A549 (cell line): ENCODE data around the gene COG5. TPM values are rescaled to one million over a fixed set of nuclear protein-coding genes. Genes with fewer than 3 reads are reported as not detected.

ENCODE experiments used
- ATAC-seq, 2 experiments: fragments of 200-7000 bp in 1 of 2; fragments of >200 bp in 1 of 2; cut with Nextera tagmentation in 1 of 2; cut with Tn5 transposase in 1 of 2; 3 replicates each; pipeline versions ENCODE4 v1.8.0 to v1.9.1; 2018 to 2020; ENCODE audit warnings: mild to moderate bottlenecking in 1 of 2, moderate library complexity in 1 of 2
- CTCF ChIA-PET: fragments of 300-600 bp; sonication (Branson Sonifier 250); formaldehyde crosslinking; extraction: SDS; loops from one replicate; lab custom pipeline; 2021; ENCODE audit warnings: antibody characterized with exemption, inconsistent platforms; lab: Yijun Ruan, JAX
- POLR2A ChIA-PET: fragments of 350-600 bp; formaldehyde crosslinking; extraction: SDS; loops from one replicate; lab custom pipeline; 2021; ENCODE audit warnings: antibody characterized with exemption, inconsistent platforms; lab: Yijun Ruan, JAX
- DNase-seq, 2 experiments: peaks; one replicate each; pipeline versions ENCODE4 v3.0.0 to v3.0.0-alpha.2; 2011 to 2016; ENCODE audit warnings: low read depth in 1 of 2, low spot score in 1 of 2
- FAIRE-seq: peaks from 2 replicates; lab custom pipeline; 2011; peaks lifted over from hg19 to GRCh38; lab: Jason Lieb, UNC
- H3K27ac ChIP-seq, 2 experiments: fragments of >200 bp; sonication (Bioruptor Twin); formaldehyde crosslinking; 3 replicates each; pipeline ENCODE4 v1.5.1; 2016 to 2017
- H3K4me1 ChIP-seq: fragments of >200 bp; sonication (Bioruptor Twin); formaldehyde crosslinking; 3 replicates; pipeline ENCODE4 v1.6.1; 2016
- H3K4me2 ChIP-seq: fragments of >200 bp; sonication (Bioruptor Twin); formaldehyde crosslinking; 3 replicates; pipeline ENCODE4 v1.6.1; 2016
- H3K4me3 ChIP-seq: fragments of >200 bp; sonication (Bioruptor Twin); formaldehyde crosslinking; 3 replicates; pipeline ENCODE4 v1.5.1; 2016
- H3K9me3 ChIP-seq: fragments of >200 bp; sonication (Bioruptor Twin); formaldehyde crosslinking; 3 replicates; pipeline ENCODE4 v1.6.1; 2016
- ATOH8 ChIP-seq: fragments of 250-450 bp; sonication (Bioruptor Pico); IDR thresholded peaks from 2 replicates; pipeline ENCODE4 v1.5.0; 2020; ENCODE audit warnings: low read depth, mild to moderate bottlenecking, moderate library complexity
- CTCF ChIP-seq: fragments of >200 bp; sonication (Bioruptor Twin); formaldehyde crosslinking; IDR thresholded peaks from 3 replicates; pipeline ENCODE4 v1.5.1; 2016
- E2F6 ChIP-seq: IDR thresholded peaks from 2 replicates; pipeline ENCODE4 v1.6.1; 2012; ENCODE audit warnings: low read depth, borderline replicate concordance
- EHF ChIP-seq: fragments of 250-450 bp; sonication (Bioruptor Pico); IDR thresholded peaks from 2 replicates; pipeline ENCODE4 v1.5.0; 2020; ENCODE audit warnings: mild to moderate bottlenecking
- EP300 ChIP-seq, 2 experiments: fragments of >200 bp; sonication (Bioruptor Twin); formaldehyde crosslinking; IDR thresholded peaks; 2 replicates in 1 of 2; 3 replicates in 1 of 2; pipeline ENCODE4 v1.6.1; 2016 to 2017
- HDAC2 ChIP-seq: fragments of 200-600 bp; sonication (generic); IDR thresholded peaks from 2 replicates; pipeline ENCODE4 v1.6.1; 2016
- HEYL ChIP-seq: fragments of 250-450 bp; sonication (Bioruptor Pico); IDR thresholded peaks from 2 replicates; pipeline ENCODE4 v1.8.0; 2021; ENCODE audit warnings: mild to moderate bottlenecking, moderate library complexity
- HOXB13 ChIP-seq: fragments of 250-450 bp; sonication (Bioruptor Pico); IDR thresholded peaks from 2 replicates; pipeline ENCODE4 v1.5.0; 2020; ENCODE audit warnings: low read depth, mild to moderate bottlenecking, moderate library complexity
- JUNB ChIP-seq: fragments of >200 bp; sonication (Bioruptor Twin); formaldehyde crosslinking; IDR thresholded peaks from 2 replicates; pipeline ENCODE4 v1.6.1; 2016
- KDM1A ChIP-seq: fragments of 200-600 bp; sonication (generic); IDR thresholded peaks from 2 replicates; pipeline ENCODE4 v1.6.1; 2016; ENCODE audit warnings: low read depth, mild to moderate bottlenecking
- MAFK ChIP-seq: fragments of 450-650 bp; IDR thresholded peaks from 2 replicates; pipeline ENCODE4 v1.6.1; 2014; ENCODE audit not compliant: partially characterized antibody
- MAX ChIP-seq: IDR thresholded peaks from 2 replicates; pipeline ENCODE4 v1.6.1; 2012
- NFE2L2 ChIP-seq: fragments of 150-350 bp; conservative IDR thresholded peaks from 2 replicates; pipeline ENCODE4 v1.6.1; 2014; ENCODE audit warnings: low read length
- POLR2A ChIP-seq: IDR thresholded peaks from 2 replicates; pipeline ENCODE4 v1.6.1; 2012; ENCODE audit warnings: mild to moderate bottlenecking, low read length
- POLR2AphosphoS2 ChIP-seq: conservative IDR thresholded peaks from 2 replicates; pipeline ENCODE4 v1.6.1; 2012; ENCODE audit warnings: low read length, improper control_type of control experiment, inconsistent platforms
- RARB ChIP-seq: fragments of 250-450 bp; sonication (Bioruptor Pico); IDR thresholded peaks from 2 replicates; pipeline ENCODE4 v1.8.0; 2021; ENCODE audit warnings: mild to moderate bottlenecking, moderate library complexity
- RCOR1 ChIP-seq: fragments of 150-350 bp; IDR thresholded peaks from 2 replicates; pipeline ENCODE4 v1.6.1; 2014; ENCODE audit warnings: antibody characterized with exemption, low read length, low read depth
- RNF2 ChIP-seq: fragments of 200-600 bp; sonication (generic); IDR thresholded peaks from 2 replicates; pipeline ENCODE4 v1.6.1; 2016; ENCODE audit warnings: low read depth, mild to moderate bottlenecking, antibody characterized with exemption, moderate library complexity, borderline replicate concordance
- SMC3 ChIP-seq: fragments of >200 bp; sonication (Bioruptor Twin); formaldehyde crosslinking; IDR thresholded peaks from 3 replicates; pipeline ENCODE4 v1.6.1; 2018; ENCODE audit warnings: inconsistent platforms
- TP53 ChIP-seq: fragments of 250-450 bp; sonication (Bioruptor Pico); IDR thresholded peaks from 2 replicates; pipeline ENCODE4 v1.5.0; 2021; ENCODE audit warnings: mild to moderate bottlenecking, moderate library complexity
- ZFP36 ChIP-seq: fragments of 450-650 bp; IDR thresholded peaks from 2 replicates; pipeline ENCODE4 v1.6.1; 2014; ENCODE audit warnings: borderline replicate concordance; ENCODE audit not compliant: partially characterized antibody
- WGBS: methylation state at CpG from one replicate; pipeline ENCODE4 v1.1.6; 2017; ENCODE audit errors: missing lambda C conversion rate; 5-methylcytosine and 5-hydroxymethylcytosine counted together
- polyA plus RNA-seq, 4 experiments: library from polyadenylated mRNA; depleted of rRNA in 3 of 4; stranded (reverse); fragments of >200 nt; fragmentation: RNase III in 1 of 4; extraction: RNeasy Plus Mini Kit Qiagen cat#74134 plus additional on column Dnase treatment in 1 of 4; gene quantifications; 2 replicates in 3 of 4; 3 replicates in 1 of 4; pipeline ENCODE4 v1.2.3, GENCODE V29; 2011 to 2017
- TF ChIP-seq, protein P1 (sequence below): fragments of 150-350 bp; IDR thresholded peaks from 2 replicates; pipeline ENCODE4 v1.6.1; 2014; ENCODE audit warnings: low read depth, mild to moderate bottlenecking, low read length

Gene COG5
- polyA plus RNA-seq, 2 of the 4 experiments (the other 2 are of a cell fraction) = 22.5 to 44.0 TPM

DNA sequence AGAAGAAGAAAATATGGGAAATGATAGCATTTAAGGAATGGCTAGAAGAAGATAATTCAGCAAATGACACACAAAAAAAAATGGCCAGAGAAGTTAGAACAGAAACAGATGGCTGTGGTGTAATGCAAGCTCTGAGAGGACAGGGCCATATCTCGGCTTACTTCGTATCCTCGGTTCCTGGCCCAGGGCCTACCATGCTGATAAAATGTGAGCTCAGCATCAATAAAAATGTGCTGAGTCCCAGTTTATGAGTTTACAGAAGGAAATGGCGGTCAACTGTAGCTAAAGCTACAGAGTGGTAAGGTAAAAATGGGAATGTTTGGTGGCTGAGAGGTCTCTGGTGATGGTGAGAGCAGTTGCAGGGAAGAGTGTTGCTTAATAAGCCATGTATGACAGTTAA lies 354.2 kb downstream of the COG5 start (continued):
- TF ChIP-seq MAX (no peak), JUNB (no peak), MAFK (no peak), POLR2A (no peak), RNF2 (no peak), ZFP36 (no peak), EP300 (IDR thresholded peaks at IDR 0.05) (no peak)

DNA sequence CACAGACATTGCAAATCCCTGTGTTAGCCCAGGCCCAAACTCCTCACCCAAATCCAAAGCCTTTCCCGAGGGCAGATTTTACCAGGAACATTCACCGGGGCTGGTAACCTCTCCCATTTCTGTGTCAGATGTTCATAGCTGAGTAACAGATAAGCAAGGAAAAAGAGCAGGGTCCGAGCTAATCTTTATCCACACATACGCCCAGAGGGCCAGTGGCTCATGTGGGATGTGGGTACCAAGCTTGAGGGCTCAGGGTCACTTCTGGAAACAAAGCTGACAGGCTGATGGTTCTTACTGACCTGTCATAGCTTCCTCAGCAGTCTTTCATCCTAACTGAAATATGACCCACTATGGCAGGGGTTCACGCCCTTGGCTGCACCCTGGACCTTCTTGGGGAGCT lies 355.2 kb downstream of the COG5 start:
- H3K4me3 ChIP-seq = no peak overlapping the region
- ATAC-seq = no peak
- no peak overlapping the region for H3K27ac ChIP-seq
- ChIA-PET POLR2A (no interaction called here), CTCF (interaction anchor here (1.0 to 3.5 kb wide), 4 partner anchors 10 to 666 kb away, joined by 3 to 8 read pairs (median 5); no protein-coding TSS in a partner anchor)
- TF ChIP-seq CTCF = no peak
- no peak for TF ChIP-seq NFE2L2
- no peak for TF ChIP-seq HEYL
- no peak for TF ChIP-seq KDM1A
- TF ChIP-seq POLR2AphosphoS2 = no peak
- TF ChIP-seq ZFP36 = no peak
- no peak for TF ChIP-seq SMC3
- TF ChIP-seq RARB (CRISPR knock-in tag) = no peak
- TF ChIP-seq HOXB13 (CRISPR knock-in tag) = no peak
- no peak for TF ChIP-seq TP53 (CRISPR knock-in tag)
- no peak for TF ChIP-seq RCOR1
- no peak for TF ChIP-seq EHF (CRISPR knock-in tag)
- TF ChIP-seq ATOH8 (CRISPR knock-in tag) = no peak
- TF ChIP-seq, protein P1, sequence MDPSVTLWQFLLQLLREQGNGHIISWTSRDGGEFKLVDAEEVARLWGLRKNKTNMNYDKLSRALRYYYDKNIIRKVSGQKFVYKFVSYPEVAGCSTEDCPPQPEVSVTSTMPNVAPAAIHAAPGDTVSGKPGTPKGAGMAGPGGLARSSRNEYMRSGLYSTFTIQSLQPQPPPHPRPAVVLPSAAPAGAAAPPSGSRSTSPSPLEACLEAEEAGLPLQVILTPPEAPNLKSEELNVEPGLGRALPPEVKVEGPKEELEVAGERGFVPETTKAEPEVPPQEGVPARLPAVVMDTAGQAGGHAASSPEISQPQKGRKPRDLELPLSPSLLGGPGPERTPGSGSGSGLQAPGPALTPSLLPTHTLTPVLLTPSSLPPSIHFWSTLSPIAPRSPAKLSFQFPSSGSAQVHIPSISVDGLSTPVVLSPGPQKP = no peak
- no peak for TF ChIP-seq E2F6
- DNase-seq = no peak
- H3K9me3 ChIP-seq = no peaks in the 10 kb centered on the region; the same call in 2 of the 3 replicates
- no peak overlapping the region for H3K4me2 ChIP-seq
- WGBS = 83% methylated on average over 5 of the region's 5 CpGs
- H3K4me1 ChIP-seq = no peaks in the 10 kb centered on the region
- no peak for FAIRE-seq

GRCh38 chr7:107208024-107208521 lies 355.6 kb downstream of the COG5 start:
- 83% methylated on average over 3 of the region's 3 CpGs for WGBS
- H3K4me3 ChIP-seq = no peak overlapping the region
- no peak overlapping the region for H3K4me2 ChIP-seq
- ChIA-PET CTCF (interaction anchor here (1.4 to 3.5 kb wide), 2 partner anchors 9 to 60 kb away, joined by 3 to 8 read pairs; no protein-coding TSS in a partner anchor), POLR2A (no interaction called here)
- FAIRE-seq = no peak
- no peaks in the 10 kb centered on the region for H3K9me3 ChIP-seq
- no peak overlapping the region for H3K27ac ChIP-seq
- no peak for DNase-seq
- no peak for ATAC-seq
- TF ChIP-seq HDAC2 (no peak), RNF2 (no peak), RCOR1 (no peak)
- no peaks in the 10 kb centered on the region for H3K4me1 ChIP-seq
